ENCODE results near the gene EZR. TPM values are rescaled to one million over a fixed set of nuclear protein-coding genes. Genes with fewer than 3 reads are reported as not detected.

EZR gene
- total and polyA plus RNA-seq, 2 of the 13 experiments (the other 11 are each of a cell fraction or from before 2014, with no cell fraction given), result 34.7 to 60.3 TPM

GRCh38 chr6:158816803-158817727 lies 2.1 kb downstream of the EZR start (continued):
- TF ChIP-seq ZSCAN31 (CRISPR knock-in tag; IDR thresholded peaks at IDR 0.05; ENCODE audit: low read depth) (0 out of 2 replicates have a peak, but pooled peaks have one; percentile 25), SAP130 (CRISPR knock-in tag; IDR thresholded peaks at IDR 0.05; ENCODE audit: low read depth) (peak; percentile 68), BCL3 (CRISPR knock-in tag; IDR thresholded peaks at IDR 0.05) (no peak), ATF4 (CRISPR knock-in tag; IDR thresholded peaks at IDR 0.05) (peak in 1 of 2 experiments; percentile 51; a peak in 1 of 4 replicates), ZBTB49 (CRISPR knock-in tag; IDR thresholded peaks at IDR 0.05; ENCODE audit: borderline replicate concordance) (no peak), ARID4A (CRISPR knock-in tag; IDR thresholded peaks at IDR 0.05; ENCODE audit: borderline replicate concordance) (peak; percentile 27; the same call in 1 of the 2 replicates), HINFP (CRISPR knock-in tag; IDR thresholded peaks at IDR 0.05; ENCODE audit: low read depth) (0 out of 2 replicates have a peak, but pooled peaks have one; percentile 23), TGIF2 (CRISPR knock-in tag; IDR thresholded peaks at IDR 0.05) (0 out of 2 replicates have a peak, but pooled peaks have one; percentile 28), MAFK (conservative IDR thresholded peaks at IDR 0.05 in 1 of 2, IDR thresholded peaks at IDR 0.05 in 1 of 2; ENCODE audit: low read length in 2 of 2) (0 out of 4 replicates have a peak, but pooled peaks of 1 of the 2 experiments have one; percentile 26), ZFY (CRISPR knock-in tag; IDR thresholded peaks at IDR 0.05) (0 out of 2 replicates have a peak, but pooled peaks have one; percentile 39), BCL6 (CRISPR knock-in tag; IDR thresholded peaks at IDR 0.05) (peak; percentile 15; the same call in 1 of the 2 replicates)
- TF ChIP-seq, protein P1, sequence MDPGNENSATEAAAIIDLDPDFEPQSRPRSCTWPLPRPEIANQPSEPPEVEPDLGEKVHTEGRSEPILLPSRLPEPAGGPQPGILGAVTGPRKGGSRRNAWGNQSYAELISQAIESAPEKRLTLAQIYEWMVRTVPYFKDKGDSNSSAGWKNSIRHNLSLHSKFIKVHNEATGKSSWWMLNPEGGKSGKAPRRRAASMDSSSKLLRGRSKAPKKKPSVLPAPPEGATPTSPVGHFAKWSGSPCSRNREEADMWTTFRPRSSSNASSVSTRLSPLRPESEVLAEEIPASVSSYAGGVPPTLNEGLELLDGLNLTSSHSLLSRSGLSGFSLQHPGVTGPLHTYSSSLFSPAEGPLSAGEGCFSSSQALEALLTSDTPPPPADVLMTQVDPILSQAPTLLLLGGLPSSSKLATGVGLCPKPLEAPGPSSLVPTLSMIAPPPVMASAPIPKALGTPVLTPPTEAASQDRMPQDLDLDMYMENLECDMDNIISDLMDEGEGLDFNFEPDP (CRISPR knock-in tag; conservative IDR thresholded peaks at IDR 0.05), result no peak
- TF ChIP-seq, protein P2, sequence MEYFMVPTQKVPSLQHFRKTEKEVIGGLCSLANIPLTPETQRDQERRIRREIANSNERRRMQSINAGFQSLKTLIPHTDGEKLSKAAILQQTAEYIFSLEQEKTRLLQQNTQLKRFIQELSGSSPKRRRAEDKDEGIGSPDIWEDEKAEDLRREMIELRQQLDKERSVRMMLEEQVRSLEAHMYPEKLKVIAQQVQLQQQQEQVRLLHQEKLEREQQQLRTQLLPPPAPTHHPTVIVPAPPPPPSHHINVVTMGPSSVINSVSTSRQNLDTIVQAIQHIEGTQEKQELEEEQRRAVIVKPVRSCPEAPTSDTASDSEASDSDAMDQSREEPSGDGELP (IDR thresholded peaks at IDR 0.05; ENCODE audit: borderline replicate concordance, low read depth), result peak; percentile 87
